ENCODE results near the gene TCF12. TPM values are rescaled to one million over a fixed set of nuclear protein-coding genes. Genes with fewer than 3 reads are reported as not detected.
"Not testable (repeated sequence)": the region's sequence is repeated elsewhere in the genome, so short reads cannot be mapped to it uniquely, and the experiment has no call there.

Gene TCF12
- total RNA-seq, 3 donors from 2014 or later (not counting 1 experiment from before 2014, with no cell fraction given), result 84.1 to 111 (median 107) TPM

GRCh38 chr15:56996746-56997470 is 78.5 kb downstream of the TCF12 start:
- no peak overlapping the region for H3K27ac Mint-ChIP-seq
- H3K9me3 ChIP-seq (ENCODE audit: control insufficient read depth, insufficient read depth, low read length), result no peaks in the 10 kb centered on the region
- H3K9me3 Mint-ChIP-seq, result no peaks in the 10 kb centered on the region
- H3K36me3 ChIP-seq (ENCODE audit: control insufficient read depth, insufficient read depth, low read length), result peaks cover 3% of the 10 kb centered on the region
- DNase-seq (no peak), ATAC-seq (no peak)
- 86% methylated on average over 2 of the region's 3 CpGs for WGBS (ENCODE audit: insufficient coverage)
- intact Hi-C loops (cut with micrococcal nuclease), result no loop called here
- no peak for TF ChIP-seq CTCF (IDR thresholded peaks at IDR 0.05)
- H3K4me3 ChIP-seq (ENCODE audit: low read length), result no peak overlapping the region
- H3K4me3 Mint-ChIP-seq, result no peak overlapping the region
- H3K4me1 ChIP-seq (ENCODE audit: control insufficient read depth, insufficient read depth, low read length), result no peaks in the 10 kb centered on the region
- no peak overlapping the region for H3K27ac ChIP-seq (ENCODE audit: low read length)
- H3K4me1 Mint-ChIP-seq, result peaks cover 41 to 45% of the 10 kb centered on the region in 2 donors
- H3K27me3 ChIP-seq (ENCODE audit: control insufficient read depth, insufficient read depth, low read length), result no peaks in the 10 kb centered on the region
- H3K27me3 Mint-ChIP-seq (ENCODE audit: low read depth in 2 of 2), result no peaks in the 10 kb centered on the region
- peaks cover 10% of the 10 kb centered on the region for H3K36me3 Mint-ChIP-seq

- peak overlapping the region in 1 of 2 donors; percentile 12 for H3K27ac Mint-ChIP-seq
- no peak overlapping the region for H3K4me3 ChIP-seq (ENCODE audit: low read length)
- H3K4me1 Mint-ChIP-seq, result peaks cover 24 to 26% of the 10 kb centered on the region in 2 donors
- intact Hi-C loops (cut with micrococcal nuclease), result no loop called here
- no peaks in the 10 kb centered on the region for H3K4me1 ChIP-seq (ENCODE audit: control insufficient read depth, insufficient read depth, low read length)
- no peaks in the 10 kb centered on the region for H3K27me3 Mint-ChIP-seq (ENCODE audit: low read depth in 2 of 2)
- ATAC-seq (no peak), DNase-seq (no peak)
- no peak for TF ChIP-seq CTCF (IDR thresholded peaks at IDR 0.05)
- no peaks in the 10 kb centered on the region for H3K27me3 ChIP-seq (ENCODE audit: control insufficient read depth, insufficient read depth, low read length)
- no peak overlapping the region for H3K4me3 Mint-ChIP-seq
- H3K36me3 ChIP-seq (ENCODE audit: control insufficient read depth, insufficient read depth, low read length), result no peaks in the 10 kb centered on the region
- H3K27ac ChIP-seq (ENCODE audit: low read length), result no peak overlapping the region
- H3K9me3 ChIP-seq (ENCODE audit: control insufficient read depth, insufficient read depth, low read length), result no peaks in the 10 kb centered on the region
- 85% methylated on average over 3 of the region's 4 CpGs for WGBS (ENCODE audit: insufficient coverage)
- H3K36me3 Mint-ChIP-seq, result no peaks in the 10 kb centered on the region
- no peaks in the 10 kb centered on the region for H3K9me3 Mint-ChIP-seq
These were observed 85.0 kb downstream of the TCF12 start for GRCh38 chr15:57003418-57003817.

- Mint-ChIP-seq H3K4me3 (no peak overlapping the region), H3K4me1 (peaks cover 26 to 28% of the 10 kb centered on the region in 2 donors), H3K36me3 (no peaks in the 10 kb centered on the region), H3K27ac (no peak overlapping the region), H3K27me3 (ENCODE audit: low read depth in 2 of 2) (no peaks in the 10 kb centered on the region), H3K9me3 (no peaks in the 10 kb centered on the region)
- WGBS (ENCODE audit: insufficient coverage), result no CpG with 5 or more reads among the region's 1 CpG
- H3K27ac ChIP-seq (ENCODE audit: low read length), result no peak overlapping the region
- DNase-seq (no peak), ATAC-seq (no peak)
- TF ChIP-seq CTCF (IDR thresholded peaks at IDR 0.05), result no peak
- intact Hi-C loops (cut with micrococcal nuclease), result no loop called here
- no peaks in the 10 kb centered on the region for H3K36me3 ChIP-seq (ENCODE audit: control insufficient read depth, insufficient read depth, low read length)
- no peaks in the 10 kb centered on the region for H3K9me3 ChIP-seq (ENCODE audit: control insufficient read depth, insufficient read depth, low read length)
- H3K4me3 ChIP-seq (ENCODE audit: low read length), result no peak overlapping the region
- no peaks in the 10 kb centered on the region for H3K27me3 ChIP-seq (ENCODE audit: control insufficient read depth, insufficient read depth, low read length)
- no peaks in the 10 kb centered on the region for H3K4me1 ChIP-seq (ENCODE audit: control insufficient read depth, insufficient read depth, low read length)
These were observed 86.8 kb downstream of the TCF12 start for GRCh38 chr15:57005244-57005643.

GRCh38 chr15:57007797-57008196 is 89.4 kb downstream of the TCF12 start:
- ATAC-seq, result not testable (repeated sequence)

More at GRCh38 chr15:57007797-57008196, 89.4 kb downstream of the TCF12 start:
- H3K27ac ChIP-seq (ENCODE audit: low read length); H3K9me3 Mint-ChIP-seq; H3K4me3 Mint-ChIP-seq; H3K27ac Mint-ChIP-seq; H3K4me3 ChIP-seq (ENCODE audit: low read length); H3K9me3 ChIP-seq (ENCODE audit: control insufficient read depth, insufficient read depth, low read length); H3K27me3 Mint-ChIP-seq (ENCODE audit: low read depth in 2 of 2); H3K36me3 Mint-ChIP-seq; H3K27me3 ChIP-seq (ENCODE audit: control insufficient read depth, insufficient read depth, low read length); intact Hi-C loops (cut with micrococcal nuclease); H3K4me1 ChIP-seq (ENCODE audit: control insufficient read depth, insufficient read depth, low read length); DNase-seq; H3K36me3 ChIP-seq (ENCODE audit: control insufficient read depth, insufficient read depth, low read length): not testable (repeated sequence)
- 92% methylated on average over 1 of the region's 1 CpG for WGBS (ENCODE audit: insufficient coverage)
- peaks cover 28 to 35% of the 10 kb centered on the region in 2 donors for H3K4me1 Mint-ChIP-seq
